Peyer's patch (tissue), 4 donors: ENCODE results near the gene GOT2.

Experiments
- CTCF ChIP-seq, 6 experiments: fragments of 450-650 bp in 4 of 6; fragments of 200-600 bp in 2 of 6; sonication (generic) in 1 of 6; IDR thresholded peaks; one replicate each; pipeline ENCODE4 v1.5.1; 2017 to 2019; ENCODE audit warnings: antibody characterized with exemption in 6 of 6, mild to moderate bottlenecking in 3 of 6, moderate library complexity in 1 of 6
- POLR2A ChIP-seq, 2 donors: fragments of 450-650 bp; IDR thresholded peaks; one replicate each; pipeline ENCODE4 v1.5.1; 2017; ENCODE audit warnings: antibody characterized with exemption in 2 of 2, mild to moderate bottlenecking in 2 of 2, moderate library complexity in 2 of 2

DNA sequence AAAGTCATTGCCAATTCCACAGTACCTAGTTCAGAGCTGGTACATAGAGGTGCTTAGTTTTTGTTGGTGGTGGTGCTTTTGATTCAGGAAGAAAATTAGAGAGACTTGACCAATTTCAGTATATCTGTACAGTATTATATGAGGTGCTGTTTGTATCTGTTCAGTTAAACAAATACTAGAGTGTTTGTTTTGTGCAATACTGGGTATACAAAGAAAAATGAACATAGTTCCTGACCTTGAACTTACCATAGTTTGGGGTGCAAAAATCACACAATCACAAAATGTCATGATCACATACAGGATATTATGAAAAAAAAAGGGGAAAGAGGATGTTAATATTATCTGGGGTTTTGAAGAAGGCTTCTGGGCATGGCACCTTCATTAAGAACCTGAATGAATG, 39.8 kb upstream of the GOT2 start:
- TF ChIP-seq POLR2A (IDR thresholded peaks at IDR 0.05) (no peak), CTCF (IDR thresholded peaks at IDR 0.05) (no peak)
